Omental fat pad (tissue), 4 donors: Measurements from ENCODE around the gene GBF1. TPM values are rescaled to one million over a fixed set of nuclear protein-coding genes. Genes with fewer than 3 reads are reported as not detected.
"Not testable (repeated sequence)": the region's sequence is repeated elsewhere in the genome, so short reads cannot be mapped to it uniquely, and the experiment has no call there.

Experiments
- ATAC-seq: fragments of 150-250 bp; one replicate; pipeline ENCODE4 v1.9.1; 2016; ENCODE audit warnings: mild to moderate bottlenecking, moderate library complexity; ENCODE audit not compliant: low FRiP score
- DNase-seq: peaks from one replicate; pipeline ENCODE4 v3.0.0-alpha.2; 2019; ENCODE audit warnings: low spot score
- CTCF ChIP-seq, 3 donors: fragments of 450-650 bp; IDR thresholded peaks; one replicate each; pipeline ENCODE4 v1.5.1; 2016 to 2017; ENCODE audit warnings: antibody characterized with exemption in 3 of 3, mild to moderate bottlenecking in 3 of 3, moderate library complexity in 2 of 3
- total RNA-seq, 4 donors: library from RNA; depleted of rRNA; stranded (reverse); fragments of >200 nt; gene quantifications; one replicate each; pipeline ENCODE4 v1.1.0, GENCODE V29; 2016

GBF1 gene
- total RNA-seq, 4 donors from 2014 or later, result 28.1 to 34.9 (median 31.6) TPM

- DNase-seq (no peak), ATAC-seq (peak; percentile 48)
- TF ChIP-seq CTCF (IDR thresholded peaks at IDR 0.05), result no peak
Measured at GRCh38 chr10:102300278-102300843, 55.0 kb downstream of the GBF1 start.

- not testable (repeated sequence) for DNase-seq
Measured at GRCh38 chr10:102300912-102301311, 55.6 kb downstream of the GBF1 start.

GRCh38 chr10:102301332-102301731 is 56.0 kb downstream of the GBF1 start:
- ATAC-seq, DNase-seq: not testable (repeated sequence)

More at GRCh38 chr10:102300912-102301311, 55.6 kb downstream of the GBF1 start:
- ATAC-seq, result not testable (repeated sequence)

- ATAC-seq, result no peak
- no peak for DNase-seq
- no peak for TF ChIP-seq CTCF (IDR thresholded peaks at IDR 0.05)
Measured at GRCh38 chr10:102302611-102303010, 57.3 kb downstream of the GBF1 start.

GRCh38 chr10:102306006-102306405 is 60.7 kb downstream of the GBF1 start:
- TF ChIP-seq CTCF (IDR thresholded peaks at IDR 0.05), result no peak
- no peak for DNase-seq
- no peak for ATAC-seq

- DNase-seq (no peak), ATAC-seq (no peak)
- TF ChIP-seq CTCF (IDR thresholded peaks at IDR 0.05), result no peak
Measured at GRCh38 chr10:102306710-102307109, 61.4 kb downstream of the GBF1 start.

- DNase-seq, ATAC-seq: not testable (repeated sequence)
Measured at GRCh38 chr10:102308318-102308717, 63.0 kb downstream of the GBF1 start.

- no peak for ATAC-seq
- no peak for TF ChIP-seq CTCF (IDR thresholded peaks at IDR 0.05)
- DNase-seq, result no peak
Measured at GRCh38 chr10:102309236-102309635, 63.9 kb downstream of the GBF1 start.

GRCh38 chr10:102309916-102310315 is 64.6 kb downstream of the GBF1 start:
- TF ChIP-seq CTCF (IDR thresholded peaks at IDR 0.05), result no peak
- DNase-seq (no peak), ATAC-seq (no peak)
